Transverse colon (tissue), 4 donors: ENCODE measurements around the gene HS1BP3.

Experiments used
- EP300 ChIP-seq: sonication (generic); formaldehyde crosslinking; IDR thresholded peaks from one replicate; pipeline ENCODE4 v1.6.1; 2017; ENCODE audit warnings: antibody characterized with exemption, low read depth
- POLR2A ChIP-seq: fragments of 450-650 bp; IDR thresholded peaks from one replicate; pipeline ENCODE4 v1.6.1; 2016; ENCODE audit warnings: antibody characterized with exemption, mild to moderate bottlenecking, moderate library complexity
- POLR2AphosphoS5 ChIP-seq, 3 donors: sonication (generic); formaldehyde crosslinking; IDR thresholded peaks; one replicate each; pipeline ENCODE4 v1.6.1; 2016; ENCODE audit warnings: antibody characterized with exemption in 3 of 3
- TF ChIP-seq, protein P1 (sequence below), 5 experiments: fragments of 200-600 bp in 3 of 5; fragments of 450-650 bp in 2 of 5; sonication (generic) in 3 of 5; IDR thresholded peaks; 1 replicate in 2 of 5; 2 replicates in 3 of 5; pipeline ENCODE4 v1.5.1; 2016 to 2017; ENCODE audit warnings: antibody characterized with exemption in 5 of 5, inconsistent platforms in 3 of 5, mild to moderate bottlenecking in 2 of 5, moderate library complexity in 1 of 5

DNA sequence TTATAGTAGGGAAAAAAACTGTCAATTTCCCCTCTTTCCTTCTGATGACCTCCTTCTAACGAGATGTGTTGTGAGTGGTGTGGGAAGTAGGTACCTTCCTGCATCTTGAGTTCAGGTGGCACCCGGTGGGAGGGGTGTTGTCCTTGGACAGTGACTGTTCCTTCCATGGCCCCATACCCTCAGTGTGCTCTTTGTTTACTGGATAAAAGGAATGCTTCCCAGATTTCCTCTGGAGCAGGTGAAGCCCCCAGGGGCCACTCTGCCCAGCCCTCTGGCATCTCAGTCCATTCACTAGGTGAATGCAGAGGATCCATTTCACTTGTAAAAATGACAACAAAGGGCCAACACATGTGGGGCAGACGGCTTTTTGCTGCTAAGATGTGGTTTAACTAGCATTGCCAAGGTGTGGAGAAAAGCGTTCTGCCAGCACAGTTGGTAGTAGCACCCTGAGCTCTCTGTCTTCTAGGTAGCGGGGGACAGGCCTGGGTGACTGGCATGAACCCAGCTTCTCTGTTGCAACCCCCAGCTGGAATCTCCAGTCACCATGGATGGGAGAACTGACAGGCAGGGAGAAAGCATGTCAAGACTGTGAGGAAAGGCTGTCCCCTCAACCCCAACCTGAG lies 22.9 kb upstream of the HS1BP3 start:
- TF ChIP-seq, protein P1, sequence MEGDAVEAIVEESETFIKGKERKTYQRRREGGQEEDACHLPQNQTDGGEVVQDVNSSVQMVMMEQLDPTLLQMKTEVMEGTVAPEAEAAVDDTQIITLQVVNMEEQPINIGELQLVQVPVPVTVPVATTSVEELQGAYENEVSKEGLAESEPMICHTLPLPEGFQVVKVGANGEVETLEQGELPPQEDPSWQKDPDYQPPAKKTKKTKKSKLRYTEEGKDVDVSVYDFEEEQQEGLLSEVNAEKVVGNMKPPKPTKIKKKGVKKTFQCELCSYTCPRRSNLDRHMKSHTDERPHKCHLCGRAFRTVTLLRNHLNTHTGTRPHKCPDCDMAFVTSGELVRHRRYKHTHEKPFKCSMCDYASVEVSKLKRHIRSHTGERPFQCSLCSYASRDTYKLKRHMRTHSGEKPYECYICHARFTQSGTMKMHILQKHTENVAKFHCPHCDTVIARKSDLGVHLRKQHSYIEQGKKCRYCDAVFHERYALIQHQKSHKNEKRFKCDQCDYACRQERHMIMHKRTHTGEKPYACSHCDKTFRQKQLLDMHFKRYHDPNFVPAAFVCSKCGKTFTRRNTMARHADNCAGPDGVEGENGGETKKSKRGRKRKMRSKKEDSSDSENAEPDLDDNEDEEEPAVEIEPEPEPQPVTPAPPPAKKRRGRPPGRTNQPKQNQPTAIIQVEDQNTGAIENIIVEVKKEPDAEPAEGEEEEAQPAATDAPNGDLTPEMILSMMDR (IDR thresholded peaks at IDR 0.05): no peak
- no peak for TF ChIP-seq POLR2A
- TF ChIP-seq POLR2AphosphoS5 (IDR thresholded peaks at IDR 0.05): no peak
- TF ChIP-seq EP300: no peak
